Activated gamma-delta T cell treated with Interleukin-2 at 50 U/mL for 16 hours (primary cell): Measurements from ENCODE around the gene DLGAP4.
"Not testable (repeated sequence)": the region's sequence is repeated elsewhere in the genome, so short reads cannot be mapped to it uniquely, and the experiment has no call there.

Source experiments
- DNase-seq: peaks from one replicate; pipeline ENCODE4 v3.0.0-alpha.2; 2020

The DLGAP4 gene

DNA sequence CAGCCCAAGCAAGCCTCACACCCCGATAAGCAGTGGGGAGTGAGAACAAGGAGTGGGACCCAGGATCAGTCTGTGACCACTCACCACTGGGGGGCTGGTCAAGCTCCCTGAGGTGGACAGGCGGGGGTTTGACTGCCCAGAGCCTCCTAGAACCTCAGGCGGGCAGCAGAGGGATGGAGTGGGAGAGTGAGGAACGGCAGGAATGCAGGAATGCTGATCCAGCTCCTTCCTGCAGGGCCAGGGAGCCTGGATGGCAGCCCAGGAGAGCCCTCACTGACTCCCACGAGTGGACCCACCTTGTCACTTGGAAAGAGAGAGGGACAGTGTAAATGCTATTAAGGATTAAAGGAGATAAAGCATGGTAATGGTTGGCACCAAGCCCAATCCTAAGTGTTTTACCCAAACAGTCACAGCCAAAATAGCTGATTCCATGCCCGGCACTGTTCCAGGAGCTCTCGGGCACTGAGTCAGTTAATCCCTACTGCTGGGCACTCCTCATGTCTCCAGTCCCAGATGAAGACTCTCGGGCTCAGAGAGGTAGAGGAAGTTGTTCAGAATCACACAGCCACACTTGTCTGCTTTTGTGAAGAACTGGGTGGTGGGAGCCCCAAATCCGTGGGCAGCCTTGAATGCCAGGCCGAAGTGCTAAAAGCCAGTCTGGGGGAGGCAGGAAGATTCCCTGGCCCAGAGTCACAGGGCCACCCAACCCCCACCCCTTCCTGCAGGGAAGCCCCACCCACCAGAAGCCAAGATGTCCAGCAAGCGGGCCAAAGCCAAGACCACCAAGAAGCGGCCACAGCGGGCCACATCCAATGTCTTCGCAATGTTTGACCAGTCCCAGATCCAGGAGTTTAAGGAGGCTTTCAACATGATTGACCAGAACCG is 238.2 kb downstream of the DLGAP4 start:
- no peak for DNase-seq

DNA sequence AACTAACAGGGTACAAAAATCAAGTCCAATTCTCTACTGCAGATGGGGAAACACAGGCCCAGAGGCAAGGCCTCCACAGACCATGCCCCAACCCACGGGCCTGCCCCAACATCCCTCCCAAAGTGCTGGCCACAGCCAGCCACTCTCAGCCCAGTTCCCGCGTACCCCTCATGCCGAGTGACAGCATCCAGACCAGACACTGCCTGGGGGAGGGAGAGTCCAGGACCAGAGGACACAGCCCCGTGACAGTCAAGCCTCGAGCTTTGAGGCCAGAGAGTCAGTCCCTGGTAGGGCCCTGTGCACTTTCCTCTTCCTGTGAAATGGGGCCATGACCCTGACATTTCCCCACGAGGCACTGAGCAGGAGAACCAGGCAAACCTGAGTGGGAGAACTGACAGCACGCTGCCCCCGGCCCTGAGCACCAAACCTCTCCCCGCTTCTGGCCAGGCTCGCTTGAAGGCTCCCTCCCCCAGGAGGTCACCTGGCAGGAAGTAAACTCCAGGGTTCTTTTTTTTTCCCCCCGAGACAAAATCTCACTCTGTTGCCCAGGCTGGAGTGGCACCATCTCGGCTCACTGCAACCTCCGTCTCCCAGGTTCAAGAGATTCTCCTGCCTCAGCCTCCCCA is 240.1 kb downstream of the DLGAP4 start:
- no peak for DNase-seq

DNA sequence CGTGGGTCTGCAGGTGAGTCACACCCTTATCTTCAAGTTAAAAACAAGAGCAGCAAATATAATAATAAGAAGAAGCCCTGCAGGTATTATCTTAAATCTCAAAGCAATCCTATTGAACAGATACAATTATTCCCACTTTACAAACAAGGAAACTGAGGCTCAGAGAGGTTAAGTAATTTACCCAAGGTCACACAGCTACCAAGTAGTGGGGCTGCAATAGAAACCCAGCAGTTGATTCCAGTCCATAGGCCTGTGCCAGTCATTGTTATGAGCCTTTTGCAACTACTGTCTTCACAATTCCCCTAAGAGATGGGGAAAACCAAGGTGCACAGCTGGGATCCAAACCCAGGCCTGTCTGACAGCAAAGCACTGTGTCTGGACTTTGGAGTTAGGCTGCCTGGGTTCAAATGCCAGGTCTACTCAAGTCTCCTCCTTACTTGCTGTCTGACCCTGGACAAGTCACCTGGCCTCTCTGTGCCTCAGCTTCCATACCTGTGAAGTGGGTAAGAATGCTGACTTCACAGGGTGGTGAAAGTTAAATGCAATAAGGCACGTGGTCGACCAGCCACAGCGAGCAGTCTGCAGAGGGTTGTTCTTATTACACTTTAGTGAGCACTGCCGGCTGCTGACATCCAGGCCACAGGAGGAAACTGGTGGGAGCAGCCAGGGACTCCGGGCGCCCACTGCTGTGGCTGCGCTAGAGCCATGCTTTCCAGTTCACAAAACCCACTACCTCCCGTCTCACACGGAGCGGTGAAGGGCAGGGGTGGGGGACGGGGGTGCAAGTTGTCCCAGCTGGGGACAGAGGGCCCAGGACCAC is 241.3 kb downstream of the DLGAP4 start:
- DNase-seq: no peak

DNA sequence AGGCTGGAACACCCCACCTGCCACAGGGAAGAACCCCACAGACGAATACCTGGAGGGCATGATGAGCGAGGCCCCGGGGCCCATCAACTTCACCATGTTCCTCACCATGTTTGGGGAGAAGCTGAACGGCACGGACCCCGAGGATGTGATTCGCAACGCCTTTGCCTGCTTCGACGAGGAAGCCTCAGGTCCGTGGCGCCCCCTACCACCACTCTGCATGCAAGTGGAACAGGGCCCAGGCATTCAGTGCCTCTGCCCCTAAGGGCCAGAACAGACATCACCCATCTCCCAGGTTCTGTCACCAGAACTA is 241.8 kb downstream of the DLGAP4 start:
- DNase-seq: no peak

DNA sequence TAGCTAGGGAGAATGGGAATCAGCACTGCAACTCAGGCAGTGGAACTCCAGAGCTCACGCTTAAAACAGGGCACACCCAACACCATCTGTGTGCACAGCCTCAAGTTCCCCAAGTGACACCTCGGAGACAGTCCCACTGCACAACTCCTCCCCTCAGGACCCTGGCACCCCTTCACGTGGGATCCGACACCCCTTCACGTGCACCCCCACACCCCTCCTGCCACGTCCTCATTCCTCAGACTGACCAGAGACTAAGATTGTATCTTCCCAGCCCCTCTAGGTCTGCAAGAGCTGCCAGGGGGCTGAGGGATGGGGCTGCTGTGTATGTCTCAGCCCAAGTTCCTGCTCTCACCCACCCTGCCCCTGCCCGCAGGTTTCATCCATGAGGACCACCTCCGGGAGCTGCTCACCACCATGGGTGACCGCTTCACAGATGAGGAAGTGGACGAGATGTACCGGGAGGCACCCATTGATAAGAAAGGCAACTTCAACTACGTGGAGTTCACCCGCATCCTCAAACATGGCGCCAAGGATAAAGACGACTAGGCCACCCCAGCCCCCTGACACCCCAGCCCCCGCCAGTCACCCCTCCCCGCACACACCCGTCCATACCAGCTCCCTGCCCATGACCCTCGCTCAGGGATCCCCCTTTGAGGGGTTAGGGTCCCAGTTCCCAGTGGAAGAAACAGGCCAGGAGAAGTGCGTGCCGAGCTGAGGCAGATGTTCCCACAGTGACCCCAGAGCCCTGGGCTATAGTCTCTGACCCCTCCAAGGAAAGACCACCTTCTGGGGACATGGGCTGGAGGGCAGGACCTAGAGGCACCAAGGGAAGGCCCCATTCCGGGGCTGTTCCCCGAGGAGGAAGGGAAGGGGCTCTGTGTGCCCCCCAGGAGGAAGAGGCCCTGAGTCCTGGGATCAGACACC is 242.8 kb downstream of the DLGAP4 start:
- DNase-seq: no peak

DNA sequence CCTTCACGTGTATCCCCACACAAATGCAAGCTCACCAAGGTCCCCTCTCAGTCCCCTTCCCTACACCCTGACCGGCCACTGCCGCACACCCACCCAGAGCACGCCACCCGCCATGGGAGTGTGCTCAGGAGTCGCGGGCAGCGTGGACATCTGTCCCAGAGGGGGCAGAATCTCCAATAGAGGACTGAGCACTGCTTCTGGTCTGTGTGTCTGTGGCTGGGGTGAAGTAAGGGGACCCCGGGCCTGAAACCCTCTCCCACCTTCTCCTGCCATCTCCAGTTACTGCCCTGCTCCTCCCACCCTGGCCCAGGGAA is 243.4 kb downstream of the DLGAP4 start:
- DNase-seq: no peak

DNA sequence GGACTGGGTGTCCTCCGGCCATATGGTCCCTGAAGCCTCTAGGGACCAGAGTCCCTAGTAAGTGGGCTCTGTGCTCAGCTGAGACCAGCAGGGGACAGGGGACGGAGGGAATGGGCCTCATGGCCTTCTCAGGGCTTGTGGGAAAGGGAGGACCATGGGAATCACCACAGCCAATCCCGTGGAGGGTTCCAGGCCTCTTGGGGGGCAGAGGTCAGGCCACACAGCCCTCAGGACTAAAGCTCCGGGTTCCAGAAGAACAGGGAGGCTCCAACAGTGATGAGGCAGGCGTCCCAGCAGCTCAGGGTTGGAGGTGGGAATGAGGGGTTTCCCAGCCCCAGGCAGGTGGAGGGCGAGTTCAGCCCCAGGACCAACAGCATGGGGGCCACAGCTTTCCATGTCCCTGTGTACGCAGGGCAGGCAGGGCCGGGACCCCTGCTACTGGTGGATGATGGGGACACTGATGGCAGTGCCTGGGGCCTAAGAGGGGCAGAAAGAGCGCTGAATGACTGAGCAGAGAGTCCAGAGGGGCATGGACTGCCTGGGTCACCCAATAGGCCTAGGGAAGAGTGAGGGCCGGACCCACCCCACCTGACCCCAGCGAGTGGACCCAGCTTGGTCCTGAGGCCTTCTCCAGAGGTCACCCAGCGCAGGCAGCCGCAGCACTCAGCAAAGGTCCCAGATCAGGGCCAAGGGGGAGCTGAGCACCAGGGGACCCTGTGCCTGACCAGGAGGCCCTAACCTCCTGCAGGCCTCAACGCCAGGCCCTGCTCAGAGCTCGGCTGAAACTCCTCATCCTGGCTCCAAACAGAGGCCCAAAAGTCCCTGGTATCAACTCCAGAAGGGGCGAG is 244.0 kb downstream of the DLGAP4 start:
- DNase-seq: no peak

DNA sequence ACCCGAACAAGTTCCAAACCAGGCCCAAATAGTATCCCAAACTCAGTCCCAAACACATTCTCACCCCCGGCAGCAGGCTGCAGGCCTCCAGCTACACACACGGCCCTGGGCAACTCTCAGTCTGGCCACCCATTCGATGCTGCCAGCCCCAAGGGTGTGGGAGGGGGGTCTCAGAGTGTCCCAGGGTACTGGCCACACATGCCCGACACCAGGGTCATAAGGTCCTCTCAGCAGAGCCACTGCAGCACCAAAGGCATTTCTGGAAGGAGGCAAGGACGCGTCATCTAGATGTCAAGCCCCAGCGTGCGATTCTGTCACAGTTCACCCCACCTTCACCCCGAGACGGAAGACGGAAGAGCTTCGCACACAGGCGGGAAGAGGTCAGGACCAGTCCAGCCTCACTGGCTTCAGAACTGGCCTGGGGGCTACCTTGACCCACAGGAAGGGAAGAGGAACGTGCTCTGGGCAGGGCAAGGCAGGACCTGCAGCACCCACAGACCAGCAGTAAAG is 244.7 kb downstream of the DLGAP4 start:
- DNase-seq: no peak

DNA sequence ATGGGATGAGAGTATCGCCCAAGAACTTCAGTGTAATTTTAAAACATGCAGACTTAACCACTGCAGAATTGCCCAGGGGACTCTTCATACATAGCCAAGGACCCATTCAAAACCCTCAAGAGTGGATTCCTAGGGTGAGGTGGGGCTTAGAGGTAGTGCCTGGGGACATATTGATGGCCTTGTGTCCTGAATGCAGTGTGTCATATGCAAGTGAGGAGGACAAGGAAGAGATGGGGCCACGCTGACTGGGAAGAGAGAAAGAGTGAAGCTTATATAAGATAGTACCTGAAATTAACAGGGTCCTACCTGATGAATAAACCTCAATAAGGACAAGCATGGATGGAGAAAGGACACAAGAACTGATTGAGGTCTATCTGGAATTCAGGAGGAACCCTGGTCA is 249.1 kb downstream of the DLGAP4 start:
- DNase-seq: no peak

DNA sequence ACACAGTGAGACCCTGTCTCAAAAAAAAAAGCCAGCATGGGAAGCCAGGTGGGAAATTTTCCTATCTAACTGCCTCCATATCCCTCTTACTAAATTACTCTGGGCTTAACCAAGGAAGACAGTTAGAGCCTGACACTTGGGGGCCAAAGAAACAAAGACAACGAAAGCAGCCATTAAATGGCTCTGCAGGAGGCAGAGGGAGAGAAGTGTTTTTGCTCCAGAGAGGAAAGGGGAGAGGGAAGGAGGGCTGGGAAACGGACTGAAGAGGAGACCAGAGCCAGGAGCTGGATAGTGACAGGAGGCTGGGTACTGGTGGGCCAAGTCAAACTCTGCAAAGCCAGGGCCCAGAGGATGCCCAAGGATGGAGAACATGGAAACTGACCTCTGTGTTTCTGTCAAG is 256.6 kb downstream of the DLGAP4 start:
- DNase-seq: no peak

DNA sequence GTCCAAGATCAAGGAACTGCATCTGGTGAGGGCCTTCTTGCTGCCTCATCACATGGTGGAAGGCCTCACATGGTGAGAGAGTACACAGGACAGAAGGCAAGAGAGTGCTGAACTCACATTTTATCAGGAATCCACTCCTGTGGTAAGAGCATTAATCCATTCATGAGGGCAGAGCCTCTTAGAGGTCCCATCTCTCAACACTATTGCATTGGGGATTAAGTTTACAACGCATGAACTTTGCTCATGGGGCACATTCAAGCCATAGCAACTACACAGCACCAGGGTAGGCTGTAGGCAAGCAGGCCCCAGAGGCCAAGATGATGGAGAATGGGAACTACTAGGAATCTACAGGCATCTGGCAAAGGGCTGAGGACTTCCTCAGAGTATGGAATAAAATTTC is 257.2 kb downstream of the DLGAP4 start:
- DNase-seq: no peak

DNA sequence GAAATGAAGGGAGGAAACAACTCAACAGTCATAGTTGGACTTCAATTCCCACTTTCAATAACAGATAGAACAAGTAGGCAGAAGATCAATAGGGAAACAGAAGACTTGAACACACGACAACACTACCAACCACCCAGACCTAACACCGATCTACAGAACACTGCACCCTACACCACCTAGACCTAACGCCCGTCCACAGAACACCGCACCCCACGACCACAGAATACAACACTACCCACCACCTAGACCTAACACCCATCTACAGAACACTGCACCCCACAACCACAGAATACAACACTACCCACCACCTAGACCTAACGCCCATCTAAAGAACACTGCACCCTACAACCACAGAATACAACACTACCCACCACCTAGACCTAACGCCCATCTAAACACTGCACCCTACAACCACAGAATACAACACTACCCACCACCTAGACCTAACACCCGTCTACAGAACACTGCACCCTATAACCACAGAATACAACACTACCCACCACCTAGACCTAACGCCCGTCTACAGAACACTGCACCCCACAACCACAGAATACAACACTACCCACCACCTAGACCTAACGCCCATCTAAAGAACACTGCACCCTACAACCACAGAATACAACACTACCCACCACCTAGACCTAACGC is 258.1 kb downstream of the DLGAP4 start:
- DNase-seq: not testable (repeated sequence)

DNA sequence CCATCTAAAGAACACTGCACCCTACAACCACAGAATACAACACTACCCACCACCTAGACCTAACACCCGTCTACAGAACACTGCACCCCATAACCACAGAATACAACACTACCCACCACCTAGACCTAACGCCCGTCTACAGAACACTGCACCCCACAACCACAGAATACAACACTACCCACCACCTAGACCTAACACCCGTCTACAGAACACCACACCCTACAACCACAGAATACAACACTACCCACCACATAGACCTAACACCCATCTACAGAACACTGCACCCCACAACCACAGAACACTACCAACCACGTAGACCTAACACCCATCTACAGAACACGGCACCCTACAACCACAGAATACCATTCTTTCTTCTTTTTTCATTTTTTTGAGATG is 258.6 kb downstream of the DLGAP4 start:
- not testable (repeated sequence) for DNase-seq

DNA sequence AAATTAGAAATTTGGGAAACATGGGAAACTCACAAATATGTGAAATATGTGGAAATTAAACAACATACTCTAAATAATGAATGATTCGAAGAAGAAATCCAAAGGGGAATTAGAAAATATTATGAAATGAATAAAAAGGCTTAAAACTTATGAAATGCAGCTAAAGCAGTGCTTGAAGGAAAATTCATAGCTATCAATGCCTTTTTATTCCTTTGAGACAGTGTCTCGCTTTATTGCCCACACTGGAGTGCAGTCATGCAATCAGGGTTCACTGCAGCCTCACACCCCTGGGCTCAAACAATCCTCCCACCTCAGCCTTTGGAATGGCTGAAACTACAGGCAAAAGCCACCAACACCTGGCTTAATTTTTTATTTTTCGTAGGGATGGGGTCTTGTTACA is 259.4 kb downstream of the DLGAP4 start:
- DNase-seq: no peak

DNA sequence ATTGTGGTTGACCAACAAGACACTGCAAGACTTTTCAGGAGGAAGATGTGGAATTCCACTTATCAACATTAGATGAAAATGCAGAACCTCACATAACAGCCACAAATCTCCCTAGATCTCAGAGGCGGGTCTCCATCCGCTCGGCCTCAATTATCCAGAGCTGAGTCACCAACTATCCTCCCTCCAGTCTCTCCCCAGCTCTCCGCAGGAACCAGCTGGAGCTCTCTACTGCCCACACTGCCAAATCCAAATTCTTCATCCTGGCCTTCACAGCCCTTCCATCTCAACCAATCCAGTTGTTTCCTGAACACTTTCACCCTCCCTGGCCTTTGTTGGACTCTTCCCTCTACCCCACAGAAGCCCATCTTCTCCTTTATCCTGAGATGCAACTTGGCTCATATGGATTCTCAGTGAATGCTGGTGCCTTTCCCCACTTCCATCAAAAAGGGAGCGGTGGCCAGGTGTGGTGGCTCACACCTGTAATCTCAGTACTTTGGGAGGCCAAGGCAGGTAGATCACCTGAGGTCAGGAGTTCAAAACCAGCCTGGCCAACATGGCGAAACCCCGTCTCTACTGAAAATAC is 263.8 kb downstream of the DLGAP4 start:
- DNase-seq: no peak

DNA sequence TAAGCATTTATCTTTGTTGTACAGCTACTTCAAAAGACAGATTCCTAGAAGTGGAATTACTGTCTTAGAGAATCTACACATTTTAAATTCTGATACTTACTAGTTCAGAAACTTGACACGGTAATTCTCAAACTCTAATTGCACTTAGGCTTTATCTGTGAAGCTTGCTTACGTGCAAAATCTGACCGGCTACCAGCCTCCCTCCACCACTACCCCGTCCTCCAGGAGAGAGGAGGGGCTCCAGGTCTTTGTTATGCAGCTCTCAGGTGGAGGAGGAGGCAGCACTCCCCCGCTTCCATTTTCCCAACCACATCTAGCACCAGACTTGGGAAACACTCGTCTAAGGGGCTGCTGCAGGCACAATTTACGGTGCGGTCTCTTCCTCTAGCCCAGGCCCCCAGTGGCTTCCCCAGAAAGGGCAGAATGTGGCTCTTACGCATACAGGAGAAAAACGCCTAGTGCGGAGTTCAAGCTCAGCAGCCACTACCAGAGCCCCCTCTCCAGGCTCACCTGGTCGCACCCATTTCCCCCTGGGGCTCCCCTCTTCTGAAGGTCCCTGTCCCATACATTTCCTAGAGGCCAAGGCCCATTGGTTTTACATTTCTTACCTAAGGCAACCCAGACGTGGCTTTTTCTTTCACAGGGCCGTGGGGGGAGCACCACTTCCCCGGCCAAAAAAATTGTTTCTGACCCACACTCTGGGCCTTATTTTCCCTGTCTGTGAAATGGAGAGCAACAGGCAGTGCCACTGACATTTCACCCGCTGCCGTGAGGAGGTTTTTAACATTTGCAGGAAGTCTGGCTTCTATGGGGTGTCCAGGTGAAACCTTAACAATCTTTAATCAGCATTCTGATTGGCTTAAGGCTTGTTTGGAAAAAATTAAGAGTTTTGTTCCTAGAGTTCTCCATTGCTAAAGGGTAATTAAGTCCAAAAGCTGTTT is 265.7 kb downstream of the DLGAP4 start:
- DNase-seq: no peak

DNA sequence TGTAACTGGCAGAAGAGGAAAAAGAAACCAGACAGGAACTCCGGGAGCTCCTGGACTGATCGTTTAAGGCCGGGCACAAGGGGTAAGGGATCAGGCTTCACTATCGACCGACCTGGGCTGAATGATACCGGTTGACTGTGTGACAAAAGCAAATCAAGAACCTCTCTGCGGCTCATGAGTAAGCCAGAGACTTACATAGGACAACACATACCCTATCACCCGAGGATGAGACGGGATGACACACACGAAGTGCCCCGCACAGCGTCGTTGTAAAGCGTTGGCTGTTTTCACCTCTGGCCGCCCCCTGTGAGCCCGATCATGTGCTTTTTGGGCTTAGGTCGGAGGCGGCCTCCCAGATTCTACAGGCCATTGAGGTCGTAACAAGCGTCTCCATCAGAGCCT is 266.6 kb downstream of the DLGAP4 start:
- peak; percentile 60 for DNase-seq

DNA sequence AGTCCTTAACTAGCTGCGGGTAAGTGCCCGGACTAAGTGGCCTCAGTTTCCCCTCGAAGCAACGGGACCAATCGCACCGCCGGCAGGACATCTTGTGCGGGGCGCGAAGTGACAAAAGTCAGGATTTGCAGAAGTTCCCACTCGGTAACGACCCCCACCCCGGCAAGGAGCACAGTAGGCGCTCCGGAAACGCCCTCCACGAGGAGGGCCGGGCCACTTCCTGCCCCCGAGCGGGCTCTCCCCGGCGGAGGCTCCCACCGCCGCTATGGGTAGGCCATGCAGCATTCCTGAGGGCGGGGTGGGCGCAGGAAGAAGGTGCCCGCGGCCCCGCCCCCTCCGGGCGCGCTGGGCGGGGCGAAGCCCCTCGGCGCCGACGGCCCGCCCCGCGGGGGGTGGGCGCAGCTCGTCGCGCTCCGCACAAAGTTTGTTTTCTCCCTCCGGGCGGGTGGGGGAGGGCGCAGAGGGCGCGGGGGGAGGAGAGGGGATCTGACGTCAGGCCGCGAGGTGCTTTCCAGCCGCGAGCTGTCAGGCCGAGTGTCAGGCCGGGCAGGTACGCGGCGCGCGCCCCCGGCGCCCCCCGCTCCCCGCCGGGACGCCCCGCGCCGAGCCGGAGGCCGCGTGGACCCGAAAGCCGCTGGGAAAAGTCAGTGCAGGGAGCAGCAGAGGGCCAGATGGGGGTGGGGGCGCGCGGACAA is 267.1 kb downstream of the DLGAP4 start, which contains the start of gene TGIF2:
Gene TGIF2, plus strand, starts transcription at position 495 of the 695 bp plus-strand sequence. CDS start 5,178 bp downstream, outside the sequence.
- peak; percentile 83 for DNase-seq
